Activated CD4-positive, alpha-beta T cell treated with anti-CD3 and anti-CD28 coated beads, Interleukin-10, Interleukin-2, amounts not matched to agents 100 ng/mL and 50 ng/mL, durations not matched to agents 16 hours and 8 hours (primary cell): Measurements from ENCODE around the gene TIMP2.
"Not testable (repeated sequence)": the region's sequence is repeated elsewhere in the genome, so short reads cannot be mapped to it uniquely, and the experiment has no call there.

Experiments used
- DNase-seq: peaks from one replicate; pipeline ENCODE4 v3.0.0-alpha.2; 2020

Gene TIMP2

DNA sequence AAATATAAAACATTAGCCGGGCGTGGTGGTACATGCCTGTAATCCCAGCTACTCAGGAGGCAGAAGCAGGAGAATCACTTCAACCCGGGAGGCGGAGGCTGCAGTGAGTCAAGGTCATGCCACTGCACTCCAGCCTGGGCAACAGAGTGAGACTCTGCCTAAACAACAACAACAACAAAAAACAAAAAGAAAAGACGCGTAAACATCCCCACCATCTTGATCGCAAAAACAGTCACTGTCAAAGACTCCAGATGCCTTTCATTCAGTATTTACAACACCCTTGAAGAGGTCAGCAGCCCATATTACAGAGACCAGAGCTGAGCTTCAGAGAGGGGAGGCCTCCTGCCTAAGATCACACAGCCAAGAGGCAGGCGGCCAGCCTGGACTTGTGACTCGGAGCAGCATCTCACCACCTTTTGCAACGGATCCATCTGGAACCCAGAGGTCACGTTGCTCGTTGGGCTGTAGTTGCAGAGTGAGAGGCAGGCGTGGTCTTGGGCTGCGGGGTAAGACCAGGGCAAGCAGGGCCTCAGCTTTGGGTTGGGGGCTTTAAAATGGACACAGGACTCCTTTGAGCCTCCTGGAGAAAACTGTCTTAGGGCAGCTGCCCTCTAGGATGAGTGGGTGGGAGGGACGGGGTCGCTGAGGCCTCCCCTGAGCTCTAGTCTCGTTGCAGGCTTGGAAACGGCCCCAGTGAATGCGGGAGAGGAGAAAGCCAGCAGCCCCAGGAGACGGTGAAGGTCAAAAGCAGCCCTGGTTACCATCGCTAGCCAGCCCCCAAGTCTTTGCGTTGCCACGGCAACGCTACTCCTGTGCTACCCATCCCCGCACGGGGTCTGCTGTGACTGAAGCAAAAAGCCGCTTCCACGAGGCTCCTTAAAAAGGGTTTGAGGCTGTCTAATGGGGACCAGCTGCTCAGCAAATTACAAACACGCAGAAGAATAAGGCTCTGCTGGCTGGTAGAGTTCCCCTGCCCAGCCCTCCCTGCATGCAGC is 28.5 kb upstream of the TIMP2 start:
- DNase-seq = no peak

DNA sequence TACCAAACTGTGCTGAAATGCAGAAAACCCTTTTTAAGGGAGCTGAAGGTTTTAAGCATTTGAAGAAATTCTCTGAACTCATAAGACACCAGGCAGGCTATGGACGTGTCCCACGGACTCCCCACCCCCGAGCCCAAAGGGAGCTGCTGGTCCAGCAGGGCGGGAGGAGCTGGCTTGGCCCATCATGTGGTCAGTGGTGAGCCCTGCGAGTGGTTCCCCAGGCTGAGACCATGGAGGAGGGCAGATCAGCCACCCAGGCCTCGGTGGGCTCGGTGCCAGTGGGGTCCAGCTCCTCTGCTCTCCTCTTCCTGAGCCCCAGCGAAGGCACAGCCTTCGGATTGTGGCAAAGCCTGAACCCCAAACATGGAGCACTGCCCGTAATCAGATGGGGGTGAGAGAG is 27.5 kb upstream of the TIMP2 start:
- no peak for DNase-seq

DNA sequence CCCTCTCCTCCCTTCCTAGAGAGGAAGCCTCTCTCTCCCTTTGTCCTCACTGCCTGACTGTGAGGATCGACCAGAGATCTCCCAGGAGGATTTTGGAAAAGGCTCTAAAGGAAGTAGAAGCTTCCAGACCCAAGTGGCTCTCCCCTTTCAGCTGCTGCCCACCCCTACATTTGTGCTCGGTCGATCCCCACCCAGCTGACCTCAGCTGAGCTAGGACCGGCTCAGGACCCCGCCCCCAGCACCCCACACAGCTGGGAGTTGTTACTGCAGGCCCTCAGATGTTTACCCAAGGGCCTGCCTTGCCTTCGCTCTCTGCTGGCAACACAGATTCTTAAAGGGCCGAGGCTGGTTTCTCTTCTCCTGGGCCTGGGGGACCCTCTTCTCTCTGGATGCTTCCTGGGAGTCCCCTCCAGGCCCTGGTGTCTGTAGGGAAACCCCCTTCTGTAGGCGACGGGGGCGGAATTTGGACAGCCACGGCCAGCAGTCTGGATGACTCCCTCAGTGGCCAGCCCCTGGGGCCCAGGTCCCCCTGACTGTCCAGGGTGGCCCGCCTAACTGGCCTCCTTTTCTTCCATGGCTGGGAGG is 26.9 kb upstream of the TIMP2 start:
- no peak for DNase-seq

DNA sequence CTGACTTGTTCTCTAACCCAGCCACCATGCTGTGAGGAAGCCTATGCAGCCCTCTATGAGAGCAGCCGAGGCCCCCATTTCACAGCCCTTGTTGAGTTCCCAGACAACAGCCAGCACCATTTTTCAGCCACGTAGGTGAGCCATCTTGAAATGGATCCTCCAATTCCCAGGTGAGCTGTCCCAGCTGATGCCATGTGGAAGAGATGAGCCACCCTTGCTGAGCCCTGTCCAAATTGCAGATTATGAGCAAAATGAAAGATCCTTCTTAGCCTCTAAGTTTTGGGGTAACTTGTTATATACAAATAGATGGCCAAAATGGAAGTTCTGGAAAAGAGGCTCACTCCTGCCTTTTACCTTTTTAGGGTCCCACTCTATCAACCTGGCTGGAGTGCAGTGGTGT is 25.7 kb upstream of the TIMP2 start:
- no peak for DNase-seq

DNA sequence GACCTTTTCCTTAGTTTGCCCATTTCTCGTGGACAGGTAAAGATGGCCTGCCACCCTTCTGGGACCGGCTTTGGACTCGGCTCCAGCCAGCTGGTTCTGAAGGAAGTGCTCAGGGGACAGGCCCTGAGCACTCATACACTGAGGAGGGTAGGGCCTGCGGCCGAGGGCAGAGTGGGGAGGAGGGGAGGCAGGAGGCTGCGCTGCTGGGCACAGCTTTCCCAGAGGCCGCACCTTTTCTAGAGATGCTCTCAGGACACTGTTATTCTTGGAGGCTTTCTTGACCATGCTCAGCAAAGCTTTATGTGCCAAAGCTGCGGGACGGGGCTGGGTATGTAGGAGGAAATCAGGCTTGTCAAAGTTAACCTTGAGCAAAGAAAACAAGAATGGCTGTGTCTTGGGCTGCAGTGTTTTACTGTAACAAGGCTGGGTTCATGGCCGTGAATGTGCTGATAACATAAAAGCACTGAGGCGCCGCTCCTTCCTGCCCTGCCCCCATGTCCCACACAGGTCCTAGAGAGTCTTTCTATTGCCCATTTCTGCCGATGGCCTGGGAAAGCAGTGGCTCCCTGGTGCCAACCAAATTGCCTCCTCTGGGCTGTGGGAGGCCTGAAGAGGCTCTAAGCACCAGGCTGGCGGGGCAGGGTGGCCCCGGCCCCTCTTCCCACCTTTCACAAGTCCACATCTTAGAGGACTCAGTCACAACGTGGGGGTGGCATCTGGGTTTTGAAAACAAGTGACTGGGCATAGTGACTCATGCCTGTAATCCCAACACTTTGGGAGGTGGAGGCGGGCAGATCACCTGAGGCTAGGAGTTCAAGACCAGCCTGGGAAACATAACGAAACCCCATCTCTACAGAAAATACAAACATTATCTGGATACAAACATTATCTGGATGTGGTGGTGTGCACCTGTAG is 22.3 kb upstream of the TIMP2 start:
- DNase-seq = no peak

DNA sequence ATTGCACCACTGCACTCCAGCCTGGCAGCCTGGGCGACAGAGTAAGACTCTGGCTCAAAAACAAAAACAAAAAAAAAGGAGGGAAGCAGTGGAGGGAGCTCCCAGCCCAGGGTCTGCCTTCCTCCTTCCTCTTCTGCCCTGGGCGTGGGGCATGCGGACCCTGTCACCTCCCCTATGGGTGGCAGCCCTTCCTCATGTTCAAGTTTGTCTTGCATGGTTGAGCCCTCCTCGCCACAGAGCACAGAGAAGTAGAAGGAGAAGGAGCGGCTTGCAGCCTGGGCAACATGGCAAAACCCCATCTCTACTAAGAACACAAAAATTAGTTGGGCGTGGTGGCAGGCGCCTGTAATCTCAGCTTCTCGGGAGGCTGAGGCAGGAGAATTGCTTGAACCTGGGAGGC is 21.4 kb upstream of the TIMP2 start:
- no peak for DNase-seq

DNA sequence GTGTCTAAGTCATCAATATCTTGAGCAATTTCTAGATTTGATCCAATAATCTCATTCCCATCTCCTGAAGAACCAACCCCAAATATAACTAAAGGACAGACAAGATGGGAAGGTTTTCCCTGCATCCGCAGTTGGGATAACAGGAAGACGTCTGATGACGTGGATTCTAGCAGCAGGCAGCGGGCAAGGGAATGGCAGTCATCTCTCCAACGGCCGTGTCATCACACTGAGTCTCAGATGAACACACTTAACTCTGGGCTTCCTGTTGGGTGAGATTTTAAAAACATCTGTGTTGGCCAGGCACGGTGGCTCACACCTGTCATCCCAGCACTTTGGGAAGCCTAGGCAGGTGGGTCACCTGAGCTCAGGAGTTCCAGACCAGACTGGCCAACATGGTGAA is 20.9 kb upstream of the TIMP2 start:
- DNase-seq = no peak

DNA sequence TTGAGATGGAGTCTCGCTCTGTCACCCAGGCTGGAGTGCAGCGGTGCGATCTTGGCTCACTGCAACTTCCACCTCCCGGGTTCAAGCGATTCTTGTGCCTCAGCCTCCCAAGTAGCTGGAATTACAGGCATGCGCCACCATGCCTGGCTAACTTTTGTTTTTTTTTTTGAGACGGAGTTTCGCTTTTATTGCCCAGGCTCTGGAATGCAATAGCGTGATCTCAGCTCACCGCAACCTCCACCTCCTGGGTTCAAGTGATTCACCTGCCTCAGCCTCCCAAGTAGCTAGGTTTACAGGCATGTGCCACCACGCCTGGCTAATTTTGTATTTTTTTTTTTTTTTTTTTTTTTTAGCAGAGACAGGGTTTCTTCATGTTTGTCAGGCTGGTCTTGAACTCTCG is 20.3 kb upstream of the TIMP2 start:
- not testable (repeated sequence) for DNase-seq

DNA sequence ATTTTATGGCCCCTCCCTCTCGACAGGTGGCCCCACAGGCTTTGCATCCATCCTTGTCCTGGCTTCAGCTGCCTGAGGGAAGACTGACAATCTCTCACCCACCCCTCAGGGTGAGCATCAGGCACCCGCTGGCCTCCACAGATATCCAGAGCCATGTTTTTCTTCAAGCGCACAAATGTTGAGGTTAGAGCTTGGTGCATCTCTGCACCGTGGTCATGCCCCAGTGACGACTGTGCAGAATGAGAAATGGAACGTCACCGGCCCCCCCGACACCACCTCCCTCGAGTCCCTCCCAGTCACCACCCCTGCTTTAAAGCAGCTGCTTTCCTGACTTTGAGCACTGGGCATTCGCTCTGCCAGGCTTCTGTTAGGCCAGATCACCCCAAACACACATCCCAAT is 19.8 kb upstream of the TIMP2 start:
- no peak for DNase-seq

DNA sequence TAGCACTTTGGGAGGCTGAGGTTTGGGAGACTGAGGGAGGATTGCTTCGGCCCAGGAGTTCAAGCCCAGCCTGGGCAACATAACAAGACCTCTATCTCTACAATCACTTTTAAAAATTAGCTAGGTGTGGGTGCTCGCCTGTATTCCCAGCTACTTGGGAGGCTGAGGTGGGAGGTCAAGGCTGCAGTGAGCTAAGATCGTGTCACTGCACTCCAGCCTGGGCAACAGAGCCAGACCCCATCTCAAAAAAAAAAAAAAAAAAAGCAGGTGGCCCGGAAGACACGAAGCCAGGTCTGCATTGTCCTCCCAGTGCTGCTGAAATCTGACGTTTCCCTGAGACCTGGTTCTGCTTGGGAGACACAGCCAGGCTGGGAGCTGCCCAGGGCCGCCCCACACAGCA is 18.8 kb upstream of the TIMP2 start:
- no peak for DNase-seq

DNA sequence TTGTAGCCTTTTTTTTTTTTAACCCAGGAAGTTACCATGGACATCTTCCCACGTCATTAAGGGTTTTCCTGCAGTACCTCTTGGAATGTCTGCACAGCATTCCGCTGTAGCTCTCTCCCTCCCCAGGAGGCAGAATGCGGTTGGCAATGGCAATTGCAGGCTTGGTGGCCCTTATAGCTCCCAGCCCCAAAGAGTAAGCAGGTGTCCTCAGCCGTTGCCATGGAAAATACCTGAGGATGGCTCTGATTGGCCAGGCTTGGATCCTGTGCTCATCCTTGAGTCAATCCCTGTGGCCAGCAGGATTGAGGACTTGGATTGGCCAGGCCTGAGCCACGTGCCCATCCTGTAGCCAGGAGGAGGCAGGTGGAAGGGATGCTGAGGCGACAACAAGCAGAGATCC is 15.5 kb upstream of the TIMP2 start:
- no peak for DNase-seq

DNA sequence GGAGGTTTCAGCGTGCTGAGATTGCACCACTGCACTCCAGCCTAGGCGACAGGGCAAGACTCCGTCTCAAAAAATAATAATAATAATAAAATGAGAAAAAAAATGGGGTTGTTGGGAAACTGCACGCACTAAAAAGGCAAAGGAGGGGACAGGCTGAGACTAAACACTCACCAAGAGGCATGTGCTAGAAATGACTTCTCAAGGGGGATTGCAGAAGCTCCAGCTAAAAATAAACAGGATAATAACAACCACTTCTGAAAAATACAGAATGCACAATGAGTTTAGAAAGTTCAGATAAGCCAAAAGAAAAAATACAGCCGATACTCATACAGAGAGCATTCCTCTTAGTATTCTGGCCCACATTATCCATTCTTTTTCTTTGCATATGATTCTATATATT is 15.1 kb upstream of the TIMP2 start:
- no peak for DNase-seq

DNA sequence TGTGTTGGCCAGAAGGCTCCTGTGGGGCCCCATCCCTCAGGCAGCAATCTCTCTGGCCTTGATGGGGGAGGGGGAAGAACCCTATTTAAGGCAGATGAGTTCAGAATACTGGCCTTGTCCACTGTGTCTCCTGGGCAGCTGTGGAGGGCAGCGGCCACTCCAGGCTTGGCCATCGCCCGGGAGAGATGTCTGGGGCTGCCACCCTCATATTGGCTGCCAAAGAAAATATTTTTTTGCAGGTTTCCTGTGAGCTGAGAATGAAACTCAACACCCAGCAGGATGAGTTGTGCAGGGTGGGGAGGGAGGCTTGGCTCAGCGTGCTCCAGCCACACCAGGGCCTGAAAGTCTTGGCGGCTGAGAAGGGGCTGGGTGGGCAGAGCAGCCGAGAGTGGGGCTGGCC is 14.4 kb upstream of the TIMP2 start:
- DNase-seq = no peak

DNA sequence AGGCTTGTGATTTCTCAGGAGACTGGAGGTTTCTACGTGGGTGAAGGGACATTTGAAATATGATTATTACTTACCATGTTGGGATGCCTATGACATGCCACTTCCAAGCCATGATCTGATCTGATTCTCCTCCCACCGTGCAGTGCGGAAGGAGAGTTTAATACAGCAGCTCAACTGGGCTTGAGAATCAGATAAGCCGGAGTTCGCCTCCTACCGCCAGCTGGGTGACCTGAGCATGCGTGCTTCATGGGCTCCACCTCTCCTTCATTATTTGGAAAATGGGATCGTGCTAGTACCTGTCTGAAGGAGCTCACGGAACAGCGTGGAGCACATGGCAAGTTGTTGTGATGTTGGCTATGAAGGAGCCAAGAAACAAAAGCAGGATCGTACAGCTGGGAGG is 12.4 kb upstream of the TIMP2 start:
- DNase-seq = no peak

DNA sequence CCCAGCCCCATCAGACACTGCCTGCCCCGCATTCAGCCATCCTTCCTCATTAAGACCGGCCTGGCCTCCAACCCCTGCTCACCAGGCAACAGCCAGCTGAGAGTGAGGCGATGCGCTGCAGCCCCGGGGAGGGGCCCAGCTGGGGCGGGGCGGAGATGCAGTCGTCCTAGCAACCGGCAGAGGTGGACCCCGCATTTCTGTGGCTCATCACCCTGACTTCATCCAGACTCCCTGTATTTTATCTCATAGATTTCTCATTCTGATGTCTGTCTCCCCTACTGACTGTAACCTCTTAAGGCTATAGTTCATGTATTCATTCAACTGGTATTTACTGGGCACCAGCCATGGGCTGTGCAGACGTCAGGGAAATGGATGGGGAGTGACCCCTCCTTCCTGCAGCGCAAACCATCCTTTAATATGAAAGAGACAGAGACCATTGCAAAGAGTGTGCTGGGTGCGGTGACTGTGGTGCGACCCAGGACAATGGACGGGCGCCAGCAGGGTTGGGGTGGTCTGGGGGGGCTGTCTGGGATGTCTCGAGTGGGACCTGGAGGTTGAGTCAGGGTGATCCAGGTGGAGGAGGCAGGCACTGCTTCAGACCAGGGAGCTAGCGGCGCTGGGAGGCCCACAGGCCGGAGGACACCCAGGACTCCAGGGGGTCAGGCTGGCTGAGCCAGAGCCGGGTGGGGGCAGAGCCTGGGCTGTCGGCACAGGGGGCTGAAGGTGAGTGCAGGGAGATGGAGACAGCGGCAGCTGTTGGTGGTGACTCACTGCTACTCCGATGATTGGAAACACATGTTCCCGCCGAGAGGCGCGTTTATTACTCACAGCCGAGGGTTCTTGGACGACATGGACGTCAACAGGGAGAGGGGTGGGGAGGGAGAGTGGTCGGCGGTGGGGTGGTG is 10.5 kb upstream of the TIMP2 start:
- DNase-seq = no peak

DNA sequence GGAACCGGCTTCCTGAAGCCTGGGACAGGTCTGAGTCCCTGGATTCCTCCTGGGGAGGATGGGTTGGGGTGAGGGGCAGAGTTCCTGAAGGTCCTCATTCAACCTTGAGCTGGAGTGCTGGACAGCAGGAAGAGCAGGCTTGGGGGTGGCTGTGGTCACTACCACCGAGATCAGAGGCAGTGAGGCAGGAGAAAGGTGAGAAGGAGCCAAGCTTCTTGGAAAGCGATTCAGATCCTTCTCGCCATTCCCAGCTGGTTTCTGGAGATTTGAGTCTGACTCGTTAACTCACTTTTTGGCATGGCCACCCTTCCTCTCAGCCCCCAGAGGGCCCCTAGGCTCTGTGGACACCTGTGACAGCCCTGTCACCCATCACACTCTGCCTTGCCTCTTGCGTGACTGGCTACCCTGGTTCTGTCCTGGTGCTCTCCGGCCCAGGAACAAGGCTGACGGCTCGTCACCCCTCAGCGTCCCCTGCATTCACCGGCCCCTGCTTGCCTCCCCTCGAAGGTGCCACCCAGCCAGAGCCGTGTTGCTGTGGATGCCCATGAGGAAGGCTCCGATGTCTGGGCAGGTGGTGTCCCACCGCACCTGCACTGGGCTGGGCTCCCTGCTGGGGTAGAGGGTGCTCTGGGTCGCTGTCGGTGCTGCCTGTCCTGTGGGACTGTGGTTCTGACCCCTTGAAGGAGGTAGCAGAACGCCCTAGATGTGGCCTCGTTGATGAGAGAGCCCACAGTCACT is 9.7 kb upstream of the TIMP2 start:
- DNase-seq = no peak

DNA sequence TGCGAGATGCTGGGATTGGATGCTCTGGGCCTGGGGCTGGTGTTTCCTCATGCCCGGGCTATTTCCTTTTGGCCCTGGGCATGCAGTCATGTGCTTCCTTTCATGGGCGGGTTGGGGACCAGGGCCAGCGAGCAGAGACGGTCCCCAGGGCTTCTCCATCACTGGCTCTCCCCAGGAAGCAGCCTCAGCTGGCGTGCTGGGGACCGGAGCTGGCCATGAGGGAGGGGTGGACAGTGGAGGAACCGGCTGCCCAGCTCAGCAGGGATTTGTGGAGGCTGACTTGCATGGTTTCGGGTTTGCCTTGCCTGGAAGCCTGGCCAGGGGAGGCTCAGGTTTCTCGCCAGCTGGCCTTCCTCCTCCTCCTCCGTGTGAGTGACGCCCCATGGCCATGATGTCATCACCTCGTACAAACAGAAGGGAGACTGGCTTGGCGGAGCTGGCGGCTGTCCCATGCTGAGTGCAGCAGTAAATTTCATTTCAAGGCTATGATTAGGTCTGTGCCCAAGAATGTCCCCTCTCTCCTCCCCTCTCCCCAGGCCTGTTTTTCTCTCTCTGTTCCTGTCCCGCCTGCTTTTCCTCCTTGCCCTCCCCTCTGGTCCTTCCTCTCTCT is 8.9 kb upstream of the TIMP2 start:
- DNase-seq = no peak

DNA sequence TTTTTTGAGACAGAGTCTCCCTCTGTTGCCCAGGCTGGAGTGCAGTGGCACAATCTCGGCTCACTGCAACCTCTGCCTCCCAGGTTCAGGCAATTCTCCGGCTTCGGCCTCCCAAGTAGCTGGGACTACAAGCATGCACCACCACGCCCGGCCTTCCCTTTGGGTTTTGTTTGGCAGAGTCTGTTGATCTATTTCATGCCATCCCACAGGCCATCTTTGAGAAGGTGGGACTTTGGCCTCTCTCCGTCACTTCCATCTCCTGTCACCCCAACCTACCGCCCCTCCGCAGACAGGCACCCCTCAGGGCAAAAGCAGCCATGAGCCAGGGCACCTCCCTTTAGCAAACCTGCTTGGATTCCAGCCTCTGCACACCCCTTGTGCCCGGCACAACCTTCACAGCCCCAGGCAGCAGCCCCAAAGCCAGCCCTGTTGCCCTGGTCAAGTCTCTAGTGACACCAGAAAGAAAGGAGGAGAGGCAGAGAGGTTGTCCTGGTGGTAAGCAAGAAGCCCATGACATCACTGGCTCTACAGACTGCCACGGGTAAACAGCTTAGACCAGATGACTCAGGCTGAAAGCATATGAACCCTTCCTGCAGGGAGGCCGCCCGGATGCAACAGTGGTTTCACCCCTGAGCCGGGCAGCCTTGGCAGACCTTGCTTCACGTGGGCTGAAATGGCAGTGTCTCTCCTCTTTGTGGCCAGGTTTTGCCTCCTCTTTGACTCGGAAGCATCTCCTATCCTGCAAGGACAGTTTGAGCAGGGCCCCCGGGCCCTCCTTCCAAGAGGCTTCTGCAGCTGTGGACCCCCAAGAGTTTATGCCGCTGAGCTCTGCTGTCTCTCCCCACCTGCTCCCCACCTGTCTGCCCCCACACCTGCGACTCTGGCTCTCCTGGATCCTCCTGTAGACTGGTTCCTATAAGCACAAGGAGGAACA is 8.1 kb upstream of the TIMP2 start:
- peak; percentile 87 for DNase-seq

DNA sequence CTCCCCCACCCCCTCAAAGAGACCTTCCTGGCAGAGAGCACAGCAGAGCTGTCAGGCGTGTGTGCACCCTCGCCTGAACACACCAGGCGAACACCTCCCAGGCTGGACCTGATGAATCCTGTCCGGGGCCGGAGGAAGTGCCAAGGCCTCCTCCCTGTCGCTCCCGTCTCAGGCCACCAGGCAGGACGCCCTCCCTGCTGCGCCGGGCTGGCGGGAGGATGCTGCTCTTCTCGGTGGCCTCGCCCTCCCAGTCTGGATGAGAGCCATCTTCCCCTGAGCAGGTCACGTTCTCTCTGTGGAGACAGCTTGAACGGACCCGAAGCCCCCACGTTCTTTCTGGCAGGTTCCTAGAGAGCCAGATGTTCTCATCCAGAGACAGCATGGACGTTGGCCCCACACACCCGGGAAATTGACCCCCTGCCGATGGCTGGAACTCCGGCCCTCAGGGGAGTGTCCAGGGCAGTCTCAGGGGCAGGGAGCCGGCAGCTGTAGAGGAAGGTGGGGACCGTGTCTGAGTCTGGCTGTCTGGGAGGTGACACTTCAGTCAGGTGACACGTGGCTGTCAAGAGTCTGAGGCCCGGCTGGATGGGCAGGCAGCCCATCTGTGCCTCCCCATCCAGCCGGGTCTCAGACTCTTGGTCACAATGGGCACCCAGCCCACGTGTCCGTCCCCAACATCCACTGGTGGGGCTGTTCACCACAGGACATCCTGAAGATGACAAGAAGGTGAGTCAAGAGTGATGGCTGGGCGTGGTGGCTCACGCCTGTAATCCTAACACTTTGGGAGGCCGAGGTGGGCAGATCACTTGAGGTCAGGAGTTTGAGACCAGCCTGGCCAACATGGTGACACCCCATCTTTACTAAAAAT is 5.0 kb upstream of the TIMP2 start:
- DNase-seq = no peak
